Subcutaneous adipose tissue (tissue), 4 donors: ENCODE data around the gene M1AP. TPM values are rescaled to one million over a fixed set of nuclear protein-coding genes. Genes with fewer than 3 reads are reported as not detected.

Source experiments
- total RNA-seq, 4 donors: library from RNA; depleted of rRNA; stranded (reverse); fragments of >200 nt; gene quantifications; one replicate each; pipeline ENCODE4 v1.1.0, GENCODE V29; 2016
- TF ChIP-seq, protein P1 (sequence below): fragments of 450-650 bp; IDR thresholded peaks from one replicate; pipeline ENCODE4 v1.5.1; 2016; ENCODE audit warnings: low read depth, mild to moderate bottlenecking, control low read depth, antibody characterized with exemption, moderate library complexity

M1AP gene, protein sequence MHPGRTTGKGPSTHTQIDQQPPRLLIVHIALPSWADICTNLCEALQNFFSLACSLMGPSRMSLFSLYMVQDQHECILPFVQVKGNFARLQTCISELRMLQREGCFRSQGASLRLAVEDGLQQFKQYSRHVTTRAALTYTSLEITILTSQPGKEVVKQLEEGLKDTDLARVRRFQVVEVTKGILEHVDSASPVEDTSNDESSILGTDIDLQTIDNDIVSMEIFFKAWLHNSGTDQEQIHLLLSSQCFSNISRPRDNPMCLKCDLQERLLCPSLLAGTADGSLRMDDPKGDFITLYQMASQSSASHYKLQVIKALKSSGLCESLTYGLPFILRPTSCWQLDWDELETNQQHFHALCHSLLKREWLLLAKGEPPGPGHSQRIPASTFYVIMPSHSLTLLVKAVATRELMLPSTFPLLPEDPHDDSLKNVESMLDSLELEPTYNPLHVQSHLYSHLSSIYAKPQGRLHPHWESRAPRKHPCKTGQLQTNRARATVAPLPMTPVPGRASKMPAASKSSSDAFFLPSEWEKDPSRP
- total RNA-seq, result 1 to 10 TPM in 3 of 4 donors, under 1 TPM in 1; 0.33 to 3.9 (median 2.0) TPM

DNA sequence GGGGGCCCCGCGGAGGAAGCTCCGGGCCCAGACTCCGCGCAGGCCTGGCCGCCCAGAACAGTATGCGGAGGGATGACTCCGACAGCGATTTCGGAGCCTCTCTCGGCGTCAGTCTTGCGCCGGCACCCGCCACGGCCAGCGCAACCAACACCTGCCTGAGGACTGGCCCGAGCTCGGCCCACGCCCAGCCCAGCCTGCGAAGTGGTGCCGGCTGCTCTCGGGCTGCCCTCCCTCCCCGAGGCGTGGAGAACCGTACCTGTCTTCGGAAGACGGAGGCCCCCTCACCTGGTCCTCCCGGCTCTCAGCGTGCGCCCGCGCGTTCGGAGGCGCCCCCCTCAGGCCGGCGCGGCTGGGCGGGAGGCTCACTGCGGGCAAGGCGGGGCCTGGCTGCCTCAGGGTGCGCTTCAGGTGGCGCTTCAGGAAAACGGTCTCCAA, at the start of gene M1AP:
TSS of gene M1AP (minus strand) at position 322 of the 435 bp plus-strand sequence. CDS start 8,055 bp downstream, outside the sequence.
- TF ChIP-seq, protein P1, sequence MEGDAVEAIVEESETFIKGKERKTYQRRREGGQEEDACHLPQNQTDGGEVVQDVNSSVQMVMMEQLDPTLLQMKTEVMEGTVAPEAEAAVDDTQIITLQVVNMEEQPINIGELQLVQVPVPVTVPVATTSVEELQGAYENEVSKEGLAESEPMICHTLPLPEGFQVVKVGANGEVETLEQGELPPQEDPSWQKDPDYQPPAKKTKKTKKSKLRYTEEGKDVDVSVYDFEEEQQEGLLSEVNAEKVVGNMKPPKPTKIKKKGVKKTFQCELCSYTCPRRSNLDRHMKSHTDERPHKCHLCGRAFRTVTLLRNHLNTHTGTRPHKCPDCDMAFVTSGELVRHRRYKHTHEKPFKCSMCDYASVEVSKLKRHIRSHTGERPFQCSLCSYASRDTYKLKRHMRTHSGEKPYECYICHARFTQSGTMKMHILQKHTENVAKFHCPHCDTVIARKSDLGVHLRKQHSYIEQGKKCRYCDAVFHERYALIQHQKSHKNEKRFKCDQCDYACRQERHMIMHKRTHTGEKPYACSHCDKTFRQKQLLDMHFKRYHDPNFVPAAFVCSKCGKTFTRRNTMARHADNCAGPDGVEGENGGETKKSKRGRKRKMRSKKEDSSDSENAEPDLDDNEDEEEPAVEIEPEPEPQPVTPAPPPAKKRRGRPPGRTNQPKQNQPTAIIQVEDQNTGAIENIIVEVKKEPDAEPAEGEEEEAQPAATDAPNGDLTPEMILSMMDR, result no peak

GRCh38 chr2:74696829-74697228, 48.7 kb upstream of the M1AP start:
- TF ChIP-seq, protein P1, result no peak

GRCh38 chr2:74695663-74696062, 47.5 kb upstream of the M1AP start:
- TF ChIP-seq, protein P1, result no peak

GRCh38 chr2:74694281-74694680, 46.2 kb upstream of the M1AP start:
- TF ChIP-seq, protein P1, result no peak

DNA sequence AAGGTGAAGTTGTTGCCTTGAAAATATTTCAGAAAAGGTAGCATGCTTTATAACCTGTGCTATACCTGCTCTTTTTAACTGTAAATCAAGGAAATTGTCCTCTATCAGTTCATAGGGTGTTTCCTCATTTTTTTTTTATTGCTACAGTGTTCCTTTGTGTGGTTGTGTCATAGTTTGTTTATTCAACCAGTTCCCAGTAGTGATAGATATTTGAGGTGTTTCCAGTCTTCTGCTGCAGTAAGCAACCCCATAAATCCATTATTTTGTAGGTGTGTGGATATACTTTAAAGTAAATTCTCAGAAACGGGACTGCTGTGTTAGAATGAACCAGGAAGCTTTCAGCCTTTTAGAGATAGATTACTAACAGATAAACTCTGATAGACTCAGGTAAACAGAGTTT, 45.5 kb upstream of the M1AP start:
- TF ChIP-seq, protein P1, result no peak

GRCh38 chr2:74693213-74693612, 45.1 kb upstream of the M1AP start:
- TF ChIP-seq, protein P1, result no peak

DNA sequence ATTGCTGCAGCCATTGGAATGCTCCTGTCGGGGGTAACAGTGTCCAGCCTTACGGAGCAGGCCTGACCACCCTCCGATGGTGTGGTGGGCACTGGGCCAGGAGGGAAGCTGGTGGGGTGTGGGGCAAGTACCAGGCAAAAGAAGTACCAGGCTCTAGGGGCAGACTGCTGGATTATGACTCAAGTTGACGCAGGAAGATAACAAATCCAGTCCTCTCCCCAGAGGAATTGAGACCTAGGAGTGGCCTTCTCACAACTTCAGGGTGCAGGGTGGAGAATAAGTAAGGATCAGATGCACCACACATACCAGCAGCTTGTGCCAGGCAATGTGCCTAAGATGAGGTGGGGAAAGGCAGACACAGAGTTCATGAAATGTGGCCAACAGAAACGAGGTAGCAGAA, 43.8 kb upstream of the M1AP start:
- TF ChIP-seq, protein P1, result no peak
